A673 (cell line): ENCODE results near the gene HCK. TPM values are rescaled to one million over a fixed set of nuclear protein-coding genes. Genes with fewer than 3 reads are reported as not detected.

Experiments used
- BruUV-seq: library from RNA; stranded (reverse); fragments of 400-500 nt; replicated peaks from 2 replicates; lab custom pipeline; 2021; lab: Mats Ljungman, UMichigan
- CTCF ChIA-PET: fragments of 300-600 bp; sonication (Branson Sonifier 250); formaldehyde crosslinking; loops from one replicate; lab custom pipeline; 2022; ENCODE audit warnings: antibody characterized with exemption; lab: Charles Lee
- POLR2A ChIA-PET: fragments of 300-600 bp; sonication (Branson Sonifier 250); formaldehyde crosslinking; loops from one replicate; lab custom pipeline; 2022; ENCODE audit warnings: antibody characterized with exemption; ENCODE audit not compliant: low non-redundant PET; lab: Charles Lee
- DNase-seq: peaks from one replicate; pipeline ENCODE4 v3.0.0-alpha.2; 2015; ENCODE audit warnings: low spot score
- H3K27ac ChIP-seq: fragments of 200-600 bp; sonication (generic); 2 replicates; pipeline ENCODE4 v1.5.1; 2016; ENCODE audit warnings: mixed run types, low read depth, mild to moderate bottlenecking, mixed read lengths, antibody characterized with exemption, low read length; ENCODE audit not compliant: poor library complexity, severe bottlenecking
- H3K27me3 ChIP-seq: fragments of 200-600 bp; sonication (generic); replicated peaks from 2 replicates; pipeline ENCODE4 v1.6.1; 2017; ENCODE audit warnings: mixed run types, low read depth, mild to moderate bottlenecking, mixed read lengths, antibody characterized with exemption, low read length; ENCODE audit not compliant: insufficient read depth, poor library complexity
- H3K36me3 ChIP-seq: fragments of 200-600 bp; sonication (generic); 2 replicates; pipeline ENCODE4 v1.6.1; 2016; ENCODE audit warnings: mixed run types, mild to moderate bottlenecking, mixed read lengths, antibody characterized with exemption, low read length; ENCODE audit not compliant: insufficient read depth, poor library complexity, severe bottlenecking
- H3K4me1 ChIP-seq: fragments of 200-600 bp; sonication (generic); 2 replicates; pipeline ENCODE4 v1.6.1; 2017; ENCODE audit warnings: mixed run types, mild to moderate bottlenecking, mixed read lengths, antibody characterized with exemption, low read length; ENCODE audit not compliant: insufficient read depth, poor library complexity, severe bottlenecking
- H3K4me3 ChIP-seq: fragments of 200-600 bp; sonication (generic); 2 replicates; pipeline ENCODE4 v1.5.1; 2016; ENCODE audit warnings: low read depth, mixed run types, mild to moderate bottlenecking, mixed read lengths, low read length; ENCODE audit not compliant: poor library complexity, severe bottlenecking
- H3K9me3 ChIP-seq: fragments of 200-600 bp; sonication (generic); 2 replicates; pipeline ENCODE4 v1.6.1; 2016; ENCODE audit warnings: mixed run types, low read depth, mild to moderate bottlenecking, mixed read lengths, antibody characterized with exemption, low read length; ENCODE audit not compliant: poor library complexity, severe bottlenecking
- CTCF ChIP-seq: fragments of 300-800, 200-600 bp; sonication (generic); conservative IDR thresholded peaks from 2 replicates; pipeline ENCODE4 v1.5.1; 2017; ENCODE audit warnings: low read depth, mild to moderate bottlenecking, antibody characterized with exemption, low read length, moderate library complexity, mixed read lengths
- EZH2 ChIP-seq: fragments of 200-600 bp; sonication (generic); IDR thresholded peaks from 2 replicates; pipeline ENCODE4 v1.6.1; 2017; ENCODE audit warnings: borderline replicate concordance, low read depth, mild to moderate bottlenecking, mixed read lengths, antibody characterized with exemption, low read length; ENCODE audit not compliant: poor library complexity, severe bottlenecking
- intact Hi-C: fragments of 100-400 bp; cut with micrococcal nuclease; formaldehyde crosslinking; loops from one replicate; pipeline ENCODE4 v1.10.0; 2022; ENCODE audit not compliant: unreplicated experiment
- total RNA-seq: library from RNA; stranded (reverse); gene quantifications from 2 replicates; pipeline ENCODE4 v1.2.3, GENCODE V29; 2021

HCK gene
- total RNA-seq, 1 experiment from 2014 or later, result not detected

GRCh38 chr20:32108814-32109391 is 56.9 kb downstream of the HCK start:
- CTCF ChIA-PET, result interaction anchor here (1.3 kb wide), 1 partner anchor 157 kb away, joined by 6 read pairs; the partner anchor contains the start of gene PDRG1
- H3K4me3 ChIP-seq, result peak overlapping the region; percentile 70
- no TSS peak for BruUV-seq

GRCh38 chr20:32109392-32110172 is 57.5 kb downstream of the HCK start, which contains the start of gene TM9SF4:
Gene TM9SF4, plus strand, starts transcription at chr20:32109714. Its CDS starts 27 bp downstream, at chr20:32109741.
- peak; percentile 97 for DNase-seq
- no peaks in the 10 kb centered on the region for H3K36me3 ChIP-seq
- no peaks in the 10 kb centered on the region for H3K9me3 ChIP-seq
- peaks cover 14% of the 10 kb centered on the region for H3K27me3 ChIP-seq
- POLR2A ChIA-PET, result interaction anchor here (0.6 kb wide), 1 partner anchor 218 kb away, joined by 7 read pairs; no protein-coding TSS in a partner anchor
- H3K27ac ChIP-seq, result peak within 1 kb of the TSS; percentile 99
- BruUV-seq, result no TSS peak
- no peak for TF ChIP-seq CTCF
- H3K4me3 ChIP-seq, result peak within 1 kb of the TSS; percentile 70
- CTCF ChIA-PET, result interaction anchor here (0.8 to 1.3 kb wide), 2 partner anchors 78 to 158 kb away, joined by 4 to 6 read pairs; partner anchors contain the start of gene PDRG1
- peaks cover 6% of the 10 kb centered on the region for H3K4me1 ChIP-seq
- intact Hi-C loops, result no loop called here

More at GRCh38 chr20:32108814-32109391, 56.9 kb downstream of the HCK start:
- Histone ChIP-seq H3K4me1 (peaks cover 6% of the 10 kb centered on the region), H3K36me3 (no peaks in the 10 kb centered on the region), H3K9me3 (no peaks in the 10 kb centered on the region), H3K27me3 (peaks cover 19% of the 10 kb centered on the region), H3K27ac (peak overlapping the region; percentile 99)
- TF ChIP-seq EZH2, result no peak
- TF ChIP-seq CTCF, result no peak
- intact Hi-C loops, result no loop called here
- POLR2A ChIA-PET, result no interaction called here
- DNase-seq, result no peak

GRCh38 chr20:32110173-32110704 is 58.2 kb downstream of the HCK start:
- ChIA-PET CTCF (interaction anchor here (0.8 to 1.3 kb wide), 2 partner anchors 79 to 158 kb away, joined by 4 to 6 read pairs; partner anchors contain the start of gene PDRG1), POLR2A (interaction anchor here (0.6 kb wide), 1 partner anchor 219 kb away, joined by 7 read pairs; no protein-coding TSS in a partner anchor)
- BruUV-seq, result no TSS peak
- Histone ChIP-seq H3K9me3 (no peaks in the 10 kb centered on the region), H3K36me3 (peaks cover 4% of the 10 kb centered on the region), H3K27ac (peak overlapping the region; percentile 99), H3K4me1 (peaks cover 6% of the 10 kb centered on the region), H3K4me3 (peak overlapping the region; percentile 70), H3K27me3 (peaks cover 8% of the 10 kb centered on the region)
- TF ChIP-seq EZH2 (no peak), CTCF (no peak)
- peak; percentile 28 for DNase-seq
- intact Hi-C loops, result no loop called here
